Sigmoid colon (tissue), 4 donors: Measurements from ENCODE around the gene TWIST1.

Experiments used
- EP300 ChIP-seq, 4 donors: sonication (generic); formaldehyde crosslinking; IDR thresholded peaks; one replicate each; pipeline ENCODE4 v1.6.1; 2017; ENCODE audit warnings: antibody characterized with exemption in 4 of 4
- POLR2A ChIP-seq, 2 donors: fragments of 450-650 bp; IDR thresholded peaks; one replicate each; pipeline ENCODE4 v1.6.1; 2016; ENCODE audit warnings: antibody characterized with exemption in 2 of 2, mild to moderate bottlenecking in 2 of 2, moderate library complexity in 2 of 2
- TF ChIP-seq, protein P1 (sequence below), 4 experiments: fragments of 450-650 bp in 3 of 4; fragments of 200-600 bp in 1 of 4; IDR thresholded peaks; one replicate each; pipeline ENCODE4 v1.5.1; 2016 to 2019; ENCODE audit warnings: antibody characterized with exemption in 4 of 4, mild to moderate bottlenecking in 3 of 4, moderate library complexity in 2 of 4

DNA sequence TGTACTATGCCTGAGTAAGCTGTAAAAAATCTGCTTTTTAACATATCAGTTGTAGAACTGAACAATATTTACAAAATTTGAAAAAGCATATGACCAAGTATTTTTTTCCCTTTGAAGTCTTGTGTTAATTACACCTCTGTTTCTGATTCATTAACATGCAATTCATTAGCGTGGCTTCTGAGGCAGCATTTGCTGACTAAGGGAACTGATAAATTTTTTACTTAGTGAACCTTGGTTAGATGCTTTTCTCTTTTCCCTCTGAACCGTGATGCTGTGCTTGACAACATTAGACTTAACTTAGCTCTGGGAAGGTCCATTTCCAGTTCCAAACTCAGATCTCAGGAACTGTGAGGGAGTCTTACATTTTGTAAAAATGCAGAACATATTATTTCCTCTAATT is 28.1 kb downstream of the TWIST1 start:
- no peak for TF ChIP-seq EP300 (IDR thresholded peaks at IDR 0.05)
- TF ChIP-seq, protein P1, sequence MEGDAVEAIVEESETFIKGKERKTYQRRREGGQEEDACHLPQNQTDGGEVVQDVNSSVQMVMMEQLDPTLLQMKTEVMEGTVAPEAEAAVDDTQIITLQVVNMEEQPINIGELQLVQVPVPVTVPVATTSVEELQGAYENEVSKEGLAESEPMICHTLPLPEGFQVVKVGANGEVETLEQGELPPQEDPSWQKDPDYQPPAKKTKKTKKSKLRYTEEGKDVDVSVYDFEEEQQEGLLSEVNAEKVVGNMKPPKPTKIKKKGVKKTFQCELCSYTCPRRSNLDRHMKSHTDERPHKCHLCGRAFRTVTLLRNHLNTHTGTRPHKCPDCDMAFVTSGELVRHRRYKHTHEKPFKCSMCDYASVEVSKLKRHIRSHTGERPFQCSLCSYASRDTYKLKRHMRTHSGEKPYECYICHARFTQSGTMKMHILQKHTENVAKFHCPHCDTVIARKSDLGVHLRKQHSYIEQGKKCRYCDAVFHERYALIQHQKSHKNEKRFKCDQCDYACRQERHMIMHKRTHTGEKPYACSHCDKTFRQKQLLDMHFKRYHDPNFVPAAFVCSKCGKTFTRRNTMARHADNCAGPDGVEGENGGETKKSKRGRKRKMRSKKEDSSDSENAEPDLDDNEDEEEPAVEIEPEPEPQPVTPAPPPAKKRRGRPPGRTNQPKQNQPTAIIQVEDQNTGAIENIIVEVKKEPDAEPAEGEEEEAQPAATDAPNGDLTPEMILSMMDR (IDR thresholded peaks at IDR 0.05), result no peak
- no peak for TF ChIP-seq POLR2A (IDR thresholded peaks at IDR 0.05)
